ENCODE data around the gene FAM78B. TPM values are rescaled to one million over a fixed set of nuclear protein-coding genes. Genes with fewer than 3 reads are reported as not detected.

FAM78B gene
- total RNA-seq, 2 experiments from 2014 or later, result 0.34 to 0.51 TPM

GRCh38 chr1:166026555-166026954 is 140.2 kb downstream of the FAM78B start:
- no peaks in the 10 kb centered on the region for H3K36me3 Mint-ChIP-seq (ENCODE audit: low read depth)
- peaks cover 38% of the 10 kb centered on the region for H3K27me3 Mint-ChIP-seq
- no peak overlapping the region for H3K4me3 Mint-ChIP-seq
- DNase-seq (no peak), ATAC-seq (no peak)
- ChIA-PET POLR2A (no interaction called here), CTCF (no interaction called here)
- H3K27ac Mint-ChIP-seq, result no peak overlapping the region
- intact Hi-C loops (cut with DNase I, micrococcal nuclease), result no loop called here
- H3K4me1 Mint-ChIP-seq, result no peaks in the 10 kb centered on the region
- no peaks in the 10 kb centered on the region for H3K9me3 Mint-ChIP-seq (ENCODE audit: low read depth)

GRCh38 chr1:166026143-166026542 is 140.7 kb downstream of the FAM78B start:
- intact Hi-C loops (cut with DNase I, micrococcal nuclease), result no loop called here
- no peaks in the 10 kb centered on the region for H3K4me1 Mint-ChIP-seq
- no peaks in the 10 kb centered on the region for H3K9me3 Mint-ChIP-seq (ENCODE audit: low read depth)
- H3K27ac Mint-ChIP-seq, result no peak overlapping the region
- ATAC-seq, result no peak
- H3K36me3 Mint-ChIP-seq (ENCODE audit: low read depth), result no peaks in the 10 kb centered on the region
- ChIA-PET CTCF (no interaction called here), POLR2A (no interaction called here)
- H3K4me3 Mint-ChIP-seq, result no peak overlapping the region
- DNase-seq, result no peak
- H3K27me3 Mint-ChIP-seq, result peaks cover 36% of the 10 kb centered on the region

- no peaks in the 10 kb centered on the region for H3K36me3 Mint-ChIP-seq (ENCODE audit: low read depth)
- CTCF ChIA-PET, result no interaction called here
- POLR2A ChIA-PET, result no interaction called here
- H3K4me3 Mint-ChIP-seq, result no peak overlapping the region
- no peak for ATAC-seq
- H3K27me3 Mint-ChIP-seq, result peaks cover 25% of the 10 kb centered on the region
- intact Hi-C loops (cut with DNase I, micrococcal nuclease), result no loop called here
- no peak overlapping the region for H3K27ac Mint-ChIP-seq
- no peak for DNase-seq
- no peaks in the 10 kb centered on the region for H3K4me1 Mint-ChIP-seq
- no peaks in the 10 kb centered on the region for H3K9me3 Mint-ChIP-seq (ENCODE audit: low read depth)
These were observed 146.6 kb downstream of the FAM78B start for GRCh38 chr1:166020210-166020609.

Small RNAs within 50 kb of the gene (microRNA-seq; reads per million reads assigned to microRNA genes)
- not detected for gene MIR921 (ENCODE audit: borderline replicate concordance)

Measured in activated CD4-positive, alpha-beta T cell treated with anti-CD3 and anti-CD28 coated beads for 36 hours (primary cell).